Gastroesophageal sphincter (tissue), 3 donors: ENCODE data around the gene POSTN.

Experiments used
- CTCF ChIP-seq, 4 experiments: fragments of 200-600 bp in 2 of 4; fragments of 450-650 bp in 2 of 4; sonication (generic) in 1 of 4; IDR thresholded peaks; one replicate each; pipeline ENCODE4 v1.5.1; 2017 to 2019; ENCODE audit warnings: antibody characterized with exemption in 4 of 4, mild to moderate bottlenecking in 2 of 4, moderate library complexity in 2 of 4
- POLR2AphosphoS5 ChIP-seq: sonication (generic); formaldehyde crosslinking; IDR thresholded peaks from one replicate; pipeline ENCODE4 v1.6.1; 2017; ENCODE audit warnings: antibody characterized with exemption

- TF ChIP-seq CTCF (IDR thresholded peaks at IDR 0.05) (no peak), POLR2AphosphoS5 (no peak)
Measured at GRCh38 chr13:37594550-37594949, 4.0 kb downstream of the POSTN start.
